Measurements from ENCODE around the gene MEGF11. TPM values are rescaled to one million over a fixed set of nuclear protein-coding genes. Genes with fewer than 3 reads are reported as not detected.

Gene MEGF11
- total RNA-seq, 1 experiment from 2014 or later: not detected

DNA sequence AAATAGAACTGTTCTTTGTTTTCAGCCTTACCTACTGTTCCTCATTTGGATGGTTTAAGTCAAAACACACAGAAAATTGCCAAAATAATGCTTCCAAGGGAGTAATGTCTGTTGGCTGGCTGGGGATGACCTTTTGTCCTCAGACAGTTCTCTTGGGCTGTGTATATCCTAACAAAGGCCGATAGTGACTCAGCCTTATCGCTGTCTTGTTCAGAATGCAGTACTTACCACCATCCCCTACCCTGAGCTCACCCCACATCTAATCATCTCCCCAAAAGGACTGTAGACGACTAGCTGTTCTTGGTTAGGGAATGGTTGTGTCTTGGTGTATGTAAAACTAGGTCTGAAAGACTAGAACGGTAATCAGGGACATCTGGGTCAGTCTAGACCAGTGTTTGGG lies 349.2 kb downstream of the MEGF11 start:
- Histone ChIP-seq H3K9me3 (ENCODE audit: insufficient read depth, low read depth) (no peaks in the 10 kb centered on the region), H4K20me1 (ENCODE audit: insufficient read depth) (no peaks in the 10 kb centered on the region), H3K27me3 (ENCODE audit: insufficient read depth, low read depth) (no peaks in the 10 kb centered on the region), H3K36me3 (ENCODE audit: low read depth) (0 out of 2 replicates have a peak, but pooled peaks cover 9% of the 10 kb centered on the region), H3K4me3 (no peak overlapping the region), H3K79me2 (ENCODE audit: low read depth) (peaks cover 3% of the 10 kb centered on the region; the same call in 1 of the 2 replicates), H3F3A (ENCODE audit: insufficient read depth, low read depth) (peaks cover 52% of the 10 kb centered on the region), H3K9me2 (ENCODE audit: insufficient read depth) (no peaks in the 10 kb centered on the region), H3K27ac (no peak overlapping the region), H2AFZ (no peak overlapping the region), H3K4me1 (replicated peaks; ENCODE audit: insufficient read depth) (peaks cover 62% of the 10 kb centered on the region), H3K4me2 (no peak overlapping the region)
- intact Hi-C loops (cut with micrococcal nuclease; ENCODE audit: unreplicated experiment): loop anchor here (5.0 to 10.0 kb wide), 2 partner anchors 388 to 600 kb away; partner anchors contain the start of genes DIS3L, RPL4 and ZWILCH
- ChIA-PET POLR2A (ENCODE audit: unreplicated experiment) (no interaction called here), CTCF (interaction anchor here (0.5 kb wide), 1 partner anchor 35 kb away, joined by 9 read pairs; no protein-coding TSS in a partner anchor)
- BruUV-seq (replicated peaks): no TSS peak
- DNase-seq: no peak
- TF ChIP-seq, protein P1, sequence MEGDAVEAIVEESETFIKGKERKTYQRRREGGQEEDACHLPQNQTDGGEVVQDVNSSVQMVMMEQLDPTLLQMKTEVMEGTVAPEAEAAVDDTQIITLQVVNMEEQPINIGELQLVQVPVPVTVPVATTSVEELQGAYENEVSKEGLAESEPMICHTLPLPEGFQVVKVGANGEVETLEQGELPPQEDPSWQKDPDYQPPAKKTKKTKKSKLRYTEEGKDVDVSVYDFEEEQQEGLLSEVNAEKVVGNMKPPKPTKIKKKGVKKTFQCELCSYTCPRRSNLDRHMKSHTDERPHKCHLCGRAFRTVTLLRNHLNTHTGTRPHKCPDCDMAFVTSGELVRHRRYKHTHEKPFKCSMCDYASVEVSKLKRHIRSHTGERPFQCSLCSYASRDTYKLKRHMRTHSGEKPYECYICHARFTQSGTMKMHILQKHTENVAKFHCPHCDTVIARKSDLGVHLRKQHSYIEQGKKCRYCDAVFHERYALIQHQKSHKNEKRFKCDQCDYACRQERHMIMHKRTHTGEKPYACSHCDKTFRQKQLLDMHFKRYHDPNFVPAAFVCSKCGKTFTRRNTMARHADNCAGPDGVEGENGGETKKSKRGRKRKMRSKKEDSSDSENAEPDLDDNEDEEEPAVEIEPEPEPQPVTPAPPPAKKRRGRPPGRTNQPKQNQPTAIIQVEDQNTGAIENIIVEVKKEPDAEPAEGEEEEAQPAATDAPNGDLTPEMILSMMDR (conservative IDR thresholded peaks at IDR 0.05): no peak
- no peak for TF ChIP-seq EZH2 (IDR thresholded peaks at IDR 0.05; ENCODE audit: low read depth)

DNA sequence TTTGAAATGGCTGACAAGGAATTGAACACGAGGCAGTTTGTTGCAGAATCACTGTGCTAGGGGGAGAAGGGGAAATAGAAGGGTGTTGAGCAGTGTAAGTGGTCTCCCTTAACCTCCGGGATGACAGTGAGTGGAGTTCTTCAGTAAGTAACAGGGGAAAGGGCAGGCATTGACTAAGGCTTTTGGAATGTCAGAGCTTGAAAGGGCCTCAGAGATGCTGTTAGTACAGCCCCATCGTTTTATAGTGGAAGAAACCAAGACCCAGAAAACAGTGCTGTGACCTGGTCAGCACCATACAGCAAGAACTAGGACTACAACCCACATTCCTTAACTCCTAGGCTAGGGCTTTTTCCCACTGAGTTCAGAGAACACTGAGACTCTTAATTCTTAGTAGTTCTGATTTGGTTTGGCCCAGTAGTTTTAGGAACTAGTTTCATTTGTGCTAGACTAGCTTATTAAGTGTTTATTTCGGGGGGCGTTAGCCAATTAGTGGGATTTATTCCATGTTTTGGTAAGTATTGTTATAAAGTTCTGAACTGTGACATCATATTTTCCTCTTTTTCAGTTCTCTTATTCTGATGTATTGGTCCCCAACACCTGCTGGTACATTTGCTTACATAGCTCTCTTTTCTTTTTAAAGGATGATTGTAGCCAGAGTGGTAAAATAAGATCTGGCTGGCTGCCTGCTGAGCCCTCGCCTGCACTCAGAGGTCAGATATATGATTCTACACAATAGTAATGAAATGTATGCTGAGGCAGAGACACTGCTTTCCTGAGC lies 350.1 kb downstream of the MEGF11 start:
- Histone ChIP-seq H3F3A (ENCODE audit: insufficient read depth, low read depth) (peaks cover 52% of the 10 kb centered on the region), H3K27me3 (ENCODE audit: insufficient read depth, low read depth) (no peaks in the 10 kb centered on the region), H3K4me1 (replicated peaks; ENCODE audit: insufficient read depth) (peaks cover 62% of the 10 kb centered on the region), H3K36me3 (ENCODE audit: low read depth) (0 out of 2 replicates have a peak, but pooled peaks cover 7% of the 10 kb centered on the region), H3K9me3 (ENCODE audit: insufficient read depth, low read depth) (no peaks in the 10 kb centered on the region), H4K20me1 (ENCODE audit: insufficient read depth) (no peaks in the 10 kb centered on the region), H3K27ac (peak overlapping the region; percentile 48), H2AFZ (no peak overlapping the region), H3K4me3 (no peak overlapping the region), H3K9me2 (ENCODE audit: insufficient read depth) (no peaks in the 10 kb centered on the region), H3K4me2 (peak overlapping the region; percentile 61), H3K79me2 (ENCODE audit: low read depth) (peaks cover 3% of the 10 kb centered on the region; the same call in 1 of the 2 replicates)
- no peak for DNase-seq
- intact Hi-C loops (cut with micrococcal nuclease; ENCODE audit: unreplicated experiment): loop anchor here (5.0 to 10.0 kb wide), 2 partner anchors 389 to 601 kb away; partner anchors contain the start of genes DIS3L, RPL4 and ZWILCH
- POLR2A ChIA-PET (ENCODE audit: unreplicated experiment): no interaction called here
- no TSS peak for BruUV-seq (replicated peaks)
- CTCF ChIA-PET: interaction anchor here (0.6 kb wide), 1 partner anchor 47 kb away, joined by 7 read pairs; no protein-coding TSS in a partner anchor
- TF ChIP-seq, protein P1 (conservative IDR thresholded peaks at IDR 0.05): no peak
- no peak for TF ChIP-seq EZH2 (IDR thresholded peaks at IDR 0.05; ENCODE audit: low read depth)

DNA sequence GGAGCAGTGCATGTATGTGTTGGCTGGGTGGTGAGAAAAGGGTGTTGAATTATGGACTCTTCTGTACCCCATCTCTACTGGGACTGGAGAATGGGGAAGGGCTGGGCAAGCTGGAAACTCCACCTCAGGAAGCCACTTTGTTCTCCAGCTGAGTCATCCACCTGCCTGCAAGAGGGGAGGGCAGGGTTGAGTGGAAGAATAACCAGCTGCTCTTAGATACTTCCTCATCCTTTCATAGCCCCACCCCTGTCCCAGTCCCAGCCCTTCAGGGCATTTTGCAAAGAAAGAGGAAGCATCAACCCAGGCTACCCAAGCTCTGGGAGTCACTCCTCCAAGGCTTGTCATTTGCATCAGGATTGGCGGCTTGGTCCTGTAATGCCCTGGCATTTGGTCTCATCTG lies 351.2 kb downstream of the MEGF11 start:
- BruUV-seq (replicated peaks): no TSS peak
- ChIA-PET CTCF (interaction anchor here (0.5 to 1.5 kb wide), 5 partner anchors 14 to 560 kb away, joined by 3 to 12 read pairs (median 7); no protein-coding TSS in a partner anchor), POLR2A (ENCODE audit: unreplicated experiment) (interaction anchor here (0.5 to 0.6 kb wide), 5 partner anchors 16 to 261 kb away, joined by 3 to 29 read pairs (median 4); no protein-coding TSS in a partner anchor)
- H3K79me2 ChIP-seq (ENCODE audit: low read depth): peaks cover 3% of the 10 kb centered on the region; the same call in 1 of the 2 replicates
- TF ChIP-seq, protein P1 (conservative IDR thresholded peaks at IDR 0.05): no peak
- TF ChIP-seq EZH2 (IDR thresholded peaks at IDR 0.05; ENCODE audit: low read depth): no peak
- H3F3A ChIP-seq (ENCODE audit: insufficient read depth, low read depth): peaks cover 47% of the 10 kb centered on the region
- H3K4me1 ChIP-seq (replicated peaks; ENCODE audit: insufficient read depth): peaks cover 58% of the 10 kb centered on the region
- no peak overlapping the region for H2AFZ ChIP-seq
- no peaks in the 10 kb centered on the region for H3K9me2 ChIP-seq (ENCODE audit: insufficient read depth)
- DNase-seq: peak; percentile 83 to 94
- H3K27me3 ChIP-seq (ENCODE audit: insufficient read depth, low read depth): no peaks in the 10 kb centered on the region
- 0 out of 2 replicates have a peak, but pooled peaks cover 3% of the 10 kb centered on the region for H3K36me3 ChIP-seq (ENCODE audit: low read depth)
- H3K27ac ChIP-seq: peak overlapping the region; percentile 62
- no peaks in the 10 kb centered on the region for H3K9me3 ChIP-seq (ENCODE audit: insufficient read depth, low read depth)
- H3K4me3 ChIP-seq: no peak overlapping the region
- H4K20me1 ChIP-seq (ENCODE audit: insufficient read depth): no peaks in the 10 kb centered on the region
- intact Hi-C loops (cut with micrococcal nuclease; ENCODE audit: unreplicated experiment): loop anchor here (5.0 to 10.0 kb wide), 2 partner anchors 390 to 602 kb away; partner anchors contain the start of genes DIS3L, RPL4 and ZWILCH
- H3K4me2 ChIP-seq: peak overlapping the region; percentile 61
